Aorta (tissue), 5 donors: ENCODE measurements around the gene LCTL. TPM values are rescaled to one million over a fixed set of nuclear protein-coding genes. Genes with fewer than 3 reads are reported as not detected.

Source experiments
- ATAC-seq: fragments of 200-7000 bp; cut with Tn5 transposase; one replicate; pipeline ENCODE4 v1.9.1; 2022; ENCODE audit warnings: moderate library complexity; ENCODE audit not compliant: low FRiP score
- DNase-seq, 2 donors: peaks; one replicate each; pipeline ENCODE4 v3.0.0-alpha.2; 2020
- H3K27ac ChIP-seq, 2 donors: one replicate each; pipeline ENCODE4 v1.5.1; 2013; ENCODE audit warnings: low read length in 2 of 2, mild to moderate bottlenecking in 2 of 2, moderate library complexity in 2 of 2, control low read depth in 1 of 2, inconsistent platforms in 1 of 2, low read depth in 1 of 2
- H3K27me3 ChIP-seq, 2 donors: one replicate each; pipeline ENCODE4 v1.6.1; 2013; ENCODE audit warnings: control low read depth in 1 of 2, low read length in 1 of 2, mild to moderate bottlenecking in 1 of 2, moderate library complexity in 1 of 2; ENCODE audit not compliant: insufficient read depth in 2 of 2, control insufficient read depth in 1 of 2
- H3K36me3 ChIP-seq, 2 donors: one replicate each; pipeline ENCODE4 v1.6.1; 2013; ENCODE audit warnings: control low read depth in 1 of 2, low read length in 1 of 2, mild to moderate bottlenecking in 1 of 2; ENCODE audit not compliant: insufficient read depth in 2 of 2, control insufficient read depth in 1 of 2
- H3K4me1 ChIP-seq, 2 donors: one replicate each; pipeline ENCODE4 v1.6.1; 2013; ENCODE audit warnings: low read length in 2 of 2, control low read depth in 1 of 2, mild to moderate bottlenecking in 1 of 2, moderate library complexity in 1 of 2; ENCODE audit not compliant: insufficient read depth in 2 of 2, control insufficient read depth in 1 of 2
- H3K4me3 ChIP-seq, 2 donors: one replicate each; pipeline ENCODE4 v1.5.1; 2013; ENCODE audit warnings: low read length in 2 of 2, control low read depth in 1 of 2, mild to moderate bottlenecking in 1 of 2
- H3K9me3 ChIP-seq: one replicate; pipeline ENCODE4 v1.6.1; 2013; ENCODE audit warnings: mild to moderate bottlenecking, low read length; ENCODE audit not compliant: control insufficient read depth
- WGBS, 2 donors: extraction: QIAGEN DNeasy Blood & Tissue Kit; methylation state at CpG; one replicate each; pipeline ENCODE4 v1.1.7; 2013; 5-methylcytosine and 5-hydroxymethylcytosine counted together
- intact Hi-C, 2 donors: fragments of 100-400 bp; cut with DNase I; formaldehyde crosslinking; loops; one replicate each; pipeline versions ENCODE4 v1.14.2 to v1.15.0; 2022
- polyA plus RNA-seq, 2 donors: library from polyadenylated mRNA; stranded (reverse); fragments of 200-250 nt; gene quantifications; one replicate each; pipeline ENCODE4 v1.2.3, GENCODE V29; 2013
- total RNA-seq, 2 donors: library from RNA; stranded (reverse); fragmentation: NEBNext Ultra II Directional; extraction: Animal tissue kit (Norgen Biotek cat#: 25700); gene quantifications; one replicate each; pipeline ENCODE4 v1.2.1, GENCODE V29; 2021
- donor health status: healthy with polysubstance abuse.
- donor health status: Bipolar disorder and iron deficiency.
- donor health status: DM: no; HTN: no; CAD: no.
- donor health status: DM: no; HTN: no; CAD: no.
- donor health status: DM: yes; HTN: yes; CAD: no.

The LCTL gene
- total and polyA plus RNA-seq, 4 donors, result not detected

- ATAC-seq (no peak), DNase-seq (no peak)
- H3K36me3 ChIP-seq, result peaks cover 0 to 4% of the 10 kb centered on the region in 2 donors
- no peaks in the 10 kb centered on the region for H3K27me3 ChIP-seq
- WGBS, 2 donors, result 95 to 96% methylated on average over 3 of the region's 3 CpGs
- intact Hi-C loops, result no loop called here
- no peaks in the 10 kb centered on the region for H3K9me3 ChIP-seq
- no peak overlapping the region for H3K27ac ChIP-seq
- no peaks in the 10 kb centered on the region for H3K4me1 ChIP-seq
- H3K4me3 ChIP-seq, result no peak overlapping the region
Observed at GRCh38 chr15:66523926-66524325, 41.9 kb downstream of the LCTL start.

GRCh38 chr15:66515901-66516322, 49.9 kb downstream of the LCTL start:
- 96 to 100% methylated on average over 2 of the region's 2 CpGs for whole genome bisulfite sequencing, 2 donors
- H3K36me3 ChIP-seq, result no peaks in the 10 kb centered on the region
- H3K27ac ChIP-seq, result no peak overlapping the region
- intact Hi-C loops, result no loop called here
- no peaks in the 10 kb centered on the region for H3K4me1 ChIP-seq
- no peaks in the 10 kb centered on the region for H3K9me3 ChIP-seq
- H3K4me3 ChIP-seq, result no peak overlapping the region
- DNase-seq (no peak), ATAC-seq (no peak)
- H3K27me3 ChIP-seq, result no peaks in the 10 kb centered on the region

- Histone ChIP-seq H3K4me3 (no peak overlapping the region), H3K27me3 (no peaks in the 10 kb centered on the region), H3K27ac (no peak overlapping the region), H3K9me3 (no peaks in the 10 kb centered on the region), H3K4me1 (no peaks in the 10 kb centered on the region), H3K36me3 (no peaks in the 10 kb centered on the region)
- WGBS, 2 donors, result 74 to 78% methylated on average over 3 of the region's 3 CpGs
- DNase-seq (no peak), ATAC-seq (no peak)
- intact Hi-C loops, result no loop called here
Observed at GRCh38 chr15:66514586-66514985, 51.2 kb downstream of the LCTL start.

- WGBS, 2 donors, result 91 to 93% methylated on average over 3 of the region's 3 CpGs
- no peak for ATAC-seq
- intact Hi-C loops, result no loop called here
- DNase-seq, result no peak
- no peak overlapping the region for H3K4me3 ChIP-seq
- H3K27me3 ChIP-seq, result no peaks in the 10 kb centered on the region
- no peaks in the 10 kb centered on the region for H3K9me3 ChIP-seq
- H3K27ac ChIP-seq, result no peak overlapping the region
- peaks cover 0 to 2% of the 10 kb centered on the region in 2 donors for H3K4me1 ChIP-seq
- H3K36me3 ChIP-seq, result no peaks in the 10 kb centered on the region
Observed at GRCh38 chr15:66508293-66508883, 57.4 kb downstream of the LCTL start.

- H3K27me3 ChIP-seq, result no peaks in the 10 kb centered on the region
- H3K4me1 ChIP-seq, result peaks cover 0 to 6% of the 10 kb centered on the region in 2 donors
- DNase-seq, result no peak
- H3K27ac ChIP-seq, result no peak overlapping the region
- intact Hi-C loops, result no loop called here
- no peaks in the 10 kb centered on the region for H3K9me3 ChIP-seq
- WGBS, 2 donors, result 18 to 33% methylated on average over 4 of the region's 4 CpGs
- peak overlapping the region in 1 of 2 donors; percentile 96 for H3K4me3 ChIP-seq
- H3K36me3 ChIP-seq, result no peaks in the 10 kb centered on the region
- no peak for ATAC-seq
Observed at GRCh38 chr15:66505818-66506217, 60.0 kb downstream of the LCTL start.

- WGBS, 2 donors, result 0% methylated on average over 13 of the region's 13 CpGs
- DNase-seq (no peak), ATAC-seq (peak; percentile 28)
- intact Hi-C loops, result no loop called here
- Histone ChIP-seq H3K27ac (peak overlapping the region; percentile 15 to 79), H3K27me3 (no peaks in the 10 kb centered on the region), H3K4me1 (peaks cover 0 to 6% of the 10 kb centered on the region in 2 donors), H3K9me3 (no peaks in the 10 kb centered on the region), H3K4me3 (peak overlapping the region; percentile 70 to 96), H3K36me3 (no peaks in the 10 kb centered on the region)
Observed at GRCh38 chr15:66505430-66505811, 60.4 kb downstream of the LCTL start.

- Histone ChIP-seq H3K27ac (peak within 1 kb of the TSS; percentile 59 to 79), H3K4me3 (peak within 1 kb of the TSS; percentile 70 to 96), H3K4me1 (peaks cover 0 to 6% of the 10 kb centered on the region in 2 donors), H3K9me3 (no peaks in the 10 kb centered on the region), H3K36me3 (no peaks in the 10 kb centered on the region), H3K27me3 (no peaks in the 10 kb centered on the region)
- intact Hi-C loops, result no loop called here
- ATAC-seq, result peak; percentile 97
- peak; percentile 84 to 94 for DNase-seq
- 0% methylated on average over 46 of the region's 46 CpGs for WGBS, 2 donors
Observed at GRCh38 chr15:66504563-66505429, 61.0 kb downstream of the LCTL start, which contains the start of the genes RPL4 and ZWILCH. Gene RPL4, minus strand, starts transcription at chr15:66504855. Its CDS starts 65 bp downstream, at chr15:66504790. Gene ZWILCH, plus strand, starts transcription at chr15:66505326. Its CDS starts 13 bp downstream, at chr15:66505339.

GRCh38 chr15:66503780-66504562, 61.8 kb downstream of the LCTL start:
- DNase-seq (no peak), ATAC-seq (no peak)
- no peaks in the 10 kb centered on the region for H3K27me3 ChIP-seq
- H3K4me1 ChIP-seq, result peaks cover 0 to 6% of the 10 kb centered on the region in 2 donors
- intact Hi-C loops, result no loop called here
- 1% methylated on average over 12 of the region's 12 CpGs for WGBS, 2 donors
- H3K9me3 ChIP-seq, result no peaks in the 10 kb centered on the region
- peak overlapping the region; percentile 59 to 77 for H3K27ac ChIP-seq
- H3K4me3 ChIP-seq, result peak overlapping the region; percentile 70 to 96
- H3K36me3 ChIP-seq, result no peaks in the 10 kb centered on the region
